Effector memory CD4-positive, alpha-beta T cell (primary cell): Measurements from ENCODE around the gene SPRYD3.

Experiments used
- DNase-seq, 3 donors: peaks; one replicate each; pipeline ENCODE4 v3.0.0-alpha.2; 2020
- H3K27ac ChIP-seq: 2 replicates; pipeline ENCODE4 v1.7.0; 2013; ENCODE audit warnings: mild to moderate bottlenecking, low read length, moderate library complexity; ENCODE audit not compliant: insufficient read depth, poor library complexity, severe bottlenecking
- H3K27me3 ChIP-seq: replicated peaks from 2 replicates; pipeline ENCODE4 v1.7.0; 2013; ENCODE audit warnings: mild to moderate bottlenecking, low read length; ENCODE audit not compliant: insufficient read depth, control insufficient read depth, poor library complexity, severe bottlenecking
- H3K36me3 ChIP-seq: 2 replicates; pipeline ENCODE4 v1.7.0; 2013; ENCODE audit warnings: mild to moderate bottlenecking, low read length, moderate library complexity; ENCODE audit not compliant: control insufficient read depth, insufficient read depth
- H3K4me1 ChIP-seq: 2 replicates; pipeline ENCODE4 v1.7.0; 2013; ENCODE audit warnings: low read length, mild to moderate bottlenecking; ENCODE audit not compliant: control insufficient read depth, insufficient read depth, poor library complexity, severe bottlenecking
- H3K4me3 ChIP-seq: 2 replicates; pipeline ENCODE4 v1.7.0; 2013; ENCODE audit warnings: low read length, low read depth, mild to moderate bottlenecking; ENCODE audit not compliant: insufficient read depth, poor library complexity, severe bottlenecking
- H3K9me3 ChIP-seq: 2 replicates; pipeline ENCODE4 v1.7.0; 2013; ENCODE audit warnings: mild to moderate bottlenecking, low read length, moderate library complexity; ENCODE audit not compliant: control insufficient read depth

The SPRYD3 gene

GRCh38 chr12:53068811-53069585 lies 10.2 kb downstream of the SPRYD3 start:
- DNase-seq = no peak
- no peaks in the 10 kb centered on the region for H3K4me1 ChIP-seq
- H3K27ac ChIP-seq = no peak overlapping the region
- no peaks in the 10 kb centered on the region for H3K27me3 ChIP-seq
- peaks cover 59% of the 10 kb centered on the region for H3K36me3 ChIP-seq
- no peaks in the 10 kb centered on the region for H3K9me3 ChIP-seq
- H3K4me3 ChIP-seq = no peak overlapping the region

DNA sequence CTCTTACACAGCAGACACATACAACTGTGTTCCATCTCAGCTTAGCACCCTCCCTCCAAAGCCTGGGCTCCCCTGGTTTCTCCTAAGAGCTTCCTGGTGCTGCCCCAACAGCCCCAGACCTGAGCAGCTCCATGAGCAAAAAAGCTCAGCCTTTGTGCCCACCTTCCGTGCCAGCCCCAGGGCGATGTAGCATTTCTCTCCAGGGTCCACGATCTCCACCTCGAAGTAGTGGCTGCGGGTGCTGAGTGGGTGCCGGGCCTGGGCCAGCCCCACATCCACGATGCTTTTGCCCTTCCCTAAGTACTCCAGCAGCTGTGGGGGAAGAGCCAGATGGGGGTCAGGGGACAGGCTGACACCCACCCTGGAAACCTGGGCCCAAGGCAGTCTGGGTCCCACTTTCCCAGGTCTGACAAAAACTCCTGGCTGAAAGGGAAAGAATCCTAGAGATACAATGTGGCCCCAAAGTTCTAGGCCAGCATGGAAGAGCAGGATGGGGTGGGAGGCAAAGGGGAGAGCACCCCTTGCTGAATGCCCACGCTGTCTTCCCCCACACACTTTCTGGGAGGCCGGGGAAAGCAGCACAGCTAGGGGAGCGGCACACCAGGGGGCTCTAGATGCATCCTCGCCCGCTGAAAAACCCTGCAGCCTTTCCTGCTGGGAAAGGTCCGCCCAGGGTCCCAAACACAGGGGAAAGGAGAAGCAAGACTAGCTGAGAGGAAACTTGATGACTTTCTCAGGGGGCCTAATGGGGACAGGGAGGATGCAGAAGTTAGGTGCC lies 11.0 kb downstream of the SPRYD3 start:
- Histone ChIP-seq H3K4me1 (no peaks in the 10 kb centered on the region), H3K27ac (no peak overlapping the region)

GRCh38 chr12:53067074-53067992 lies 11.9 kb downstream of the SPRYD3 start:
- no peaks in the 10 kb centered on the region for H3K27me3 ChIP-seq
- H3K4me3 ChIP-seq = no peak overlapping the region
- H3K36me3 ChIP-seq = peaks cover 66% of the 10 kb centered on the region
- no peak for DNase-seq
- H3K9me3 ChIP-seq = no peaks in the 10 kb centered on the region
- no peaks in the 10 kb centered on the region for H3K4me1 ChIP-seq
- H3K27ac ChIP-seq = no peak overlapping the region

More for the DNA sequence above, 11.0 kb downstream of the SPRYD3 start:
- no peaks in the 10 kb centered on the region for H3K27me3 ChIP-seq
- peaks cover 61% of the 10 kb centered on the region for H3K36me3 ChIP-seq
- no peaks in the 10 kb centered on the region for H3K9me3 ChIP-seq
- H3K4me3 ChIP-seq = no peak overlapping the region
- DNase-seq = no peak

GRCh38 chr12:53065975-53066931 lies 12.9 kb downstream of the SPRYD3 start:
- no peaks in the 10 kb centered on the region for H3K4me1 ChIP-seq
- H3K27ac ChIP-seq = no peak overlapping the region
- no peaks in the 10 kb centered on the region for H3K27me3 ChIP-seq
- no peak overlapping the region for H3K4me3 ChIP-seq
- H3K9me3 ChIP-seq = no peaks in the 10 kb centered on the region
- H3K36me3 ChIP-seq = peaks cover 55% of the 10 kb centered on the region
- DNase-seq = peak; percentile 27 to 60 (median 49)

DNA sequence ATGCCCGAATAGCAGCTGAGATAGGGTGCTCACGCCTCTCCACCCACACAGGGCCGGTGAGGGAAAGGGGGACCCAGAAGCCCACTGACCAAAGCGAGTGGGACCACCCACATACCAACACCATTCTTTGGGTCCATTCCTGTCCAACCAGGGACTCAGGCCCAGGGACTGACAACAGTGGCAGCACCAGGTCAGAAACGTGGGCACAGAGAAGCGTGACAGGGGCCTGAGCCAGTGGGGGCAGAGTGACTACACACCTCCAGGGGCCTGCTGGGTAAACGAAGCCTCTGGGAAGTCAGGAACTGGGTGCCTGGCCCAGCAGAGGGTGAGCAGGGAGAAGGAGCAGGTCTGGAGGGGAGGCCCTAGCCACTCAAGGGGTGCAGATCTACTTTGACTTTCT lies 13.7 kb downstream of the SPRYD3 start:
- Histone ChIP-seq H3K27ac (no peak overlapping the region), H3K4me3 (no peak overlapping the region), H3K9me3 (no peaks in the 10 kb centered on the region), H3K4me1 (no peaks in the 10 kb centered on the region), H3K36me3 (peaks cover 50% of the 10 kb centered on the region), H3K27me3 (no peaks in the 10 kb centered on the region)
- no peak for DNase-seq

DNA sequence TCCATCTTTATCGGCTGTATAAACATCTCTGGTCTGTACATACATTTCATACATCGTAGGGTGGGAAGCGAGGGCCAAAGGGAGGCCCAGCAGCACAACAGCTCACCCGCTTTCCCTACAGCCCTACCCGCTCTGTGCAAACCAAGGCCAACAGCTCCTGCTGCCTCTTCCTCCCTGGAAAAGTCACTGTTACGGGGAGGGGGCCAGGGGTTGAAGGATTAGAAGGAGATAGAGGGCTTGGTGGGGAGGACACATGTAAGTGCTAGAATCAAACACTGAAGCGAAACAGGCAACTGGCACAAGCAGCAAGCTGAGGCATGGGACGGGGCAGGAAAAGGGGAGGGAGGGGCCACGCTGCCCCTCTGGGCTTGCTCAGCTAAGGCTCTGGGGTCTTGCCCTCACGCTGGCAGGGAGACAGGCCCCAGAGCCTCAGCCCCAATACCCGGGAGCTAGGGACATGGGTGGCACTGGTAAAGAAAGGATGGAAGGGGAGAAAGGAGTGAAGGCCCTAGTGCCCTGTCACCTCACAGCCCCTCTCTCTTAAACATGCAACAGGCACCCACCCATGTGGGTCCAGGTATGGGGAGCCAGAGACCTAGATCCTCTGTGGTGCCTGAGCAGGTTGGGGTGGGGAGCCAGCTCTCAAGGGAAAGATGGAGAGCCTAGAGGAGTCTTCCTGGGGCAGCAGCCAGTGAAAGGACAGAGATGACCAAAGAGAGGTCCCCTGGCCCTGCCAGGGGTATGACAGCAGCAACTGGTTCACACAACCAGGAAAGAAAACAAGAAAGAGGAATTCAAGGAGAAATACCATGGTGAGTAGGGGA lies 14.4 kb downstream of the SPRYD3 start:
- no peaks in the 10 kb centered on the region for H3K4me1 ChIP-seq
- H3K27me3 ChIP-seq = no peaks in the 10 kb centered on the region
- no peaks in the 10 kb centered on the region for H3K9me3 ChIP-seq
- H3K36me3 ChIP-seq = peaks cover 47% of the 10 kb centered on the region
- H3K27ac ChIP-seq = no peak overlapping the region
- no peak overlapping the region for H3K4me3 ChIP-seq
- no peak for DNase-seq

DNA sequence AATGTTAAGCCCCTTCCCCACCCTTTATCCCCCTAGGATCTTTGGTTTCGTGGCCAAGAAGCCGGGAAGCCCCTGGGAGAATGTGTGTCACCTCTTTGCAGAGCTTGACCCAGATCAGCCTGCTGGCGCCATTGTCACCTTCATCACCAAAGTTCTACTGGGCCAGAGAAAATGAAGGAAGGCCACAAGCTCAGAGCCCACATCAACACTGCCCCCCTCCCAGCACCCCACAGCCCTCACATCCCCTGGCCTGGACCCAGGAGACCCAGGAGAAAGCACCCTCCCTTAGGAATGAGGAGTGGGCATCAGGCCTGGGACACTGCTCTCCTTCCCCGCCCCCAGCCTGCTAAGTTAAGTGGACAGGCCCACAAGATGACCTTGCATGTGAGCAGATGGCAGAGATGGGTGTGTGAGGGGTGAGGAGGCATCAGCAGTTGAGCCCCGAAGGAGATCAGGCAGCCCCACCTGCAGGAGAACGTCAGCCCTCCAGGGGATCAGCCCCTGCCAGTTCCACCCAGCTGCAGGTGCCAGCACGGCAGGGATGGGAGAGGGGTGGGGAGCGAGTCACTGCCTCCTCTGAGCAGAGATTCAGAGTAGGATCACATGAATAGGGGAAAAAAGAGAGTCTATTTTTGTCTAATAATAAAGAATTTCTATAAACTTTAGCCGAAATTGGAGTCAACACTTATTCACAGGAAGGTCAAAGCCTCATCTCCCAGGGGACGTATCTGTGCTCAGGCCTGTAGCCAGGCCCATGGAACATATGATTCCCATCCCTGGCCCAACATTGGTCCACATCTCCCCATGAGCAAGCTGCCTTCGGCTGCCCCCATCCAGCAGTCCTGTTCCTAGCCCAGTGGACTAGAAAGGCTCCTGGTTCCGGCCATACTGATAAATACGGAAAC lies 15.2 kb downstream of the SPRYD3 start:
- Histone ChIP-seq H3K27me3 (no peaks in the 10 kb centered on the region), H3K27ac (no peak overlapping the region), H3K4me1 (no peaks in the 10 kb centered on the region), H3K9me3 (no peaks in the 10 kb centered on the region), H3K4me3 (no peak overlapping the region), H3K36me3 (peaks cover 39% of the 10 kb centered on the region)
- DNase-seq = no peak
